Endometrial microvascular endothelial cells (primary cell): Measurements from ENCODE around the gene MUC4. TPM values are rescaled to one million over a fixed set of nuclear protein-coding genes. Genes with fewer than 3 reads are reported as not detected.
"Not testable (repeated sequence)": the region's sequence is repeated elsewhere in the genome, so short reads cannot be mapped to it uniquely, and the experiment has no call there.

Source experiments
- in situ Hi-C: cut with HindIII; loops from 2 replicates; pipeline ENCODE4 v1.10.0; 2017; ENCODE audit warnings: low sequenced_read_pairs, low pct_unique_long_range_greater_than_20kb; ENCODE audit errors: inconsistent ontology term
- total RNA-seq: library from RNA; depleted of rRNA; stranded (reverse); fragments of >200 nt; gene quantifications from one replicate; pipeline ENCODE4 v1.2.3, GENCODE V29; 2015; ENCODE audit errors: inconsistent ontology term

MUC4 gene
- total RNA-seq, 1 donor from 2014 or later = not detected

DNA sequence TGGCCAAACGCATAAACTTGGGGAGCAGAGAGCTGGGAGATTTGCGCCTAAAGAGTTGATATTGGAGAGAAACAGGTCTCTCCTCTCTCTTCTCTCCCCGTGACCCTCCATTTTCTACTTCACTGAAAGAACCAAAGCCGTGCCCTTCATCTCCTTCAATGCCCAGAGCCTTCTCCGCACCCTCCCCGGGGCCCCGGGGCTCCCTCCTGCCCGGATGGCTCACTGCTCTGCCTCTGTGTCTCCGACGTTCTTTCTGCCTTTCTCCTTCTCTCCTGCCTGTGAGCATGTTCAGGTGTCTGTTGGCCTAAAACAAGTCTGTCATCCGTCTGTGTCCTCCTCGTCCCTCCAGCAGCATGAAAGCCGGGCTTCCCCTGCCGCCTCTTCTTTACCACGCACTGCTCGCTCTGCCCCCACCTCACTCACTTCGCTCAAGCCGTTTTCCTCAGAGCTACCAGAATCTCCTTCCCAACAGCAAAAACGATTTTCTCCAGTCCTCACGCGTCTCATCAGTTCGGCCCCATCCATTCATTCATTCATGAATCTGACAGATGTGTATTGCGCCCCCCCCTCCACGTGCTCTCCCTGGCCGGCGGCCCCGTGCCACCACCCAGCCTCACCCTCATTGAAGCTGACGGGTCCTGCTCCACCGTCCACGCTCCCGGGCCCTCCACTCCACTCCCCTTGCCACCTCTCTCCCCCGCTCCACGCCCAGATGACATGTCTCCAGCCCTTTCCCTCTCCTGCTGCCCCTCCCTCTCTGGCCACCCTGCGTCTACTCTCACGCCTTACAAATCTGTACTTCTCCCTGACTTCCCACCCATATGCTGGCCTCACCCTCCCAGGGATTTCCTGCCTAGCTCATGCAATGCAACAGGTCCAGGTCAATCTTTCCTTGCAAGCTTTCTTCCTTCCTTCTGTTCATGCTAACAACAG lies 10.2 kb downstream of the MUC4 start:
- in situ Hi-C loops = no loop called here

DNA sequence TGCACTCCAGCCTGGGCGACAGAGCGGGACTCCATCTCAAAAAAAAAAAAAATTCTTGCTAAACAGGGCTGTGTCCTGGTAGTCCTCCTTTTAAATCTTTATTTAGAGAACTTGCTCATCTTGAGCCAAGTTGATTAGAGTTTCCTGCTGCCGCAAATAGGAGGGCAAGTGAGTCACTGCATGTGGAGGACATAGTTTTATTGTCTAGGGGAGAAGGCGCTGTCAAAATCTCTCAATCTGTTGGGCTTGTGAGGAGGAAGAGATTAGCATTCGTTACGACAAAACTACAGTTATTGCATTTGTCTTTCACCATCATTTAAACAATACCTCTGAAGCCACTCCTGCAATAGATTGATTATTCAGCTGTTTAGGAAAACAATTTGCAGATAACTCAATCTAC lies 11.5 kb downstream of the MUC4 start:
- in situ Hi-C loops = no loop called here

DNA sequence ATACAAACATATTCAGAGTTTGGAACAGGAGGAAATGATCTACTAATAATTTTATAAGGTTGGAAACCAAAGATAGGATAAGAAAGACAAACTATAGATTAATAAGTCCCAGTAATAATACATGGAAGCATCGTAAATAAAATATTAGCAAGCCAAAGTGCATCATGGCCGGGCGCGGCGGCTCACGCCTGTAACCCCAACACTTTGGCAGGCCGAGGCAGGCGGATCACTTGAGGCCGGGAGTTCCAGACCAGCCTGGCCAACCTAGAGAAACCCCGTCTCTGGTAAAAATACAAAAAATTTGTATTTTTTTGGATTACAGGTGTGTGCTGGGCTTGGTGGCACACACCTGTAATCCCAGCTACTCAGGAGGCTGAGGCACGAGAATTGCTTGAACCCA lies 14.9 kb downstream of the MUC4 start:
- in situ Hi-C loops = no loop called here

DNA sequence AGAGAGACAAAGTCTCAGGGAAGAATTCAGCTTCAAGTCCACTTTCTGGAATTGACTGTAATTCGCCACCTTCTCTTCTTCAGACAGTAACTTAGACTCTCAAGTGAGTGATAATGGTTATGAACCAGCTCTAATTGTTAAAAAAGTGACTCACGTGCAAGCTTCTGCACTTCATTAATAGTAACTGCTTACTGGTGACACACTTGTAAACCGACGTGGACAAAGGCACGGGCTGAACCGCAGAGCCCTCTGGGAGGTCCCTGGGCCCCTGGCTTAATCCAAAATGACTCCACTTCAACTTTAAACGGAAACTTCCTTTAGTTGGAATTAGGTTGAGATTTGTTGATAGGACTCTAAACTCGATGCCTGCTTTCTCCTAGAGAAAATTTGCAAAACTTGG lies 17.0 kb downstream of the MUC4 start:
- in situ Hi-C loops = no loop called here

DNA sequence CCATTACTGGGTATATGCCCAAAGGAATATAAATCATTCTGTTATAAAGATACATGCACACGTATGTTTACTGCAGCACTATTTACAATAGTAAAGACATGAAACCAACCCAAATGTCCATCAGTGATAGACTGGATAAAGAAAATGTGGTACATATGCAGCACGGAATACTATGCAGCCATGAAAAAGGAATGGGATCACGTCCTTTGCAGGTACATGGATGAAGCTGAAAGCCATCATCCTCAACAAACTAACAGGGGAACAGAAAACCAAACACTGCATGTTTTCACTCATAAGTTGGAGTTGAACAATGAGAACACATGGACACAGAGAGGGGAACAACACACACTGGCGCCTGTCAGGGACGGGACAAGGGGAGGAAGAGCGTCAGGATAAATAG lies 19.1 kb downstream of the MUC4 start:
- in situ Hi-C loops = not testable (repeated sequence)

DNA sequence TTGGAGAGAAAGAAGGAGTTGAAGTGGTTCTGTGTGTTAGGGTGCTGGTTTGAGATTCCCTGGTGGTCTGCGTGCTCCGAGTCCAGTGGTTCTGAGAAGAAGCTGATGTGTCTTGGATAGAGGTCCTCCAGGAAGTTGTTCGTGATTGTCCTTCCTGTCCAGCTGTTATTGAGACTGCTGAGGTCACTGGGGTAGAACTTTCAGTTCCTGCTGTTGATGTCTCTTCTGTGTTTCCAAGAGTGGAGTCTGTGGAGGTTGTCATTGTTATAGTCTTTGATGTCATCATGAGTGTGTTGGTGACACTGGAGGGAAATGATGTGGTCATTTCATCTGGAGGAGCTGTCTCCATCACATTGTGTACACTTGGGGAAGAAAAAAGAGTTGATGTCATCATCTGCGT lies 20.8 kb downstream of the MUC4 start:
- in situ Hi-C loops = no loop called here

DNA sequence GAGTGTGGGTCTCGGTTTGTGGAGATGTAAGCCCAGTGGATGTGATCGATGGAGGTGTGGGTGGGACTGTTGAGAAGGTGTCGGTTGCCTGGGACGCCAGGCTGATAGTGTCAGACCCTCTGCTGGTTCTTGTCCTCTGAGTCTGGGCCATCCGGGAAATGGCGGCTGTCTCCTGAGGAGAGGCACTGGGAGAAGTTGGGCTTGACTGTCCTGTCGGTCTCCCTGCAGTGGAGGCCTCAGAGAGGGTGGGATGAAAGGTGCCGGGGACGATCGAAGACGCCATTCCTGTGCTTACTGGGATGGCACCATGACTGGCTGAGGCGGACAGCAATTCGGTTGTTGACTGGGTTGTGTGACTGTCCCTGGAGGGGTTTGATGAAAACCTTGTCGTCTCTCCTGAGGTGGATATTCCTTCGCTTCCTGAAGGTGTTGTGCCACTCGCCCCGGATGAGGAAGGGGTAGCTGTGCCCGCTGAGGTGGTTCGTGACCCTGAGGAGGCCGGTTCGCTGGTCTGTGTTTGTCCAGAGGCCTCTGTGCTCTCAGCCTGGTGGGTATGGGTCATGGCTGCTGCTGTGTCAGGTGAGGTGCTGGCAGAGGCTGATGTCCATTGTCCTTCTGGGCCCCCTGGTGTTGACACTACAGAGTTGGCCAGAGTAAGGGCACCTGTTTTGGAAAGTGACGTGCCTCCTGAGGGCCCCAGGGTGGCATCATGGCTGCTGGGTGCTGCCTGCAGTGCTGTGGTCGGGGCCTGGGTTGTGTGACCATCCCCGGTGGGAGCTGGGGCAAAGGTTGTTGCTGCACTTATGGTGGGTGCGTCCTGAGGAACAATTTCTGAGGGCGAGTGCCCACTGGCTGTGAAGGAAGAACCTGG lies 22.8 kb downstream of the MUC4 start:
- in situ Hi-C loops = no loop called here

DNA sequence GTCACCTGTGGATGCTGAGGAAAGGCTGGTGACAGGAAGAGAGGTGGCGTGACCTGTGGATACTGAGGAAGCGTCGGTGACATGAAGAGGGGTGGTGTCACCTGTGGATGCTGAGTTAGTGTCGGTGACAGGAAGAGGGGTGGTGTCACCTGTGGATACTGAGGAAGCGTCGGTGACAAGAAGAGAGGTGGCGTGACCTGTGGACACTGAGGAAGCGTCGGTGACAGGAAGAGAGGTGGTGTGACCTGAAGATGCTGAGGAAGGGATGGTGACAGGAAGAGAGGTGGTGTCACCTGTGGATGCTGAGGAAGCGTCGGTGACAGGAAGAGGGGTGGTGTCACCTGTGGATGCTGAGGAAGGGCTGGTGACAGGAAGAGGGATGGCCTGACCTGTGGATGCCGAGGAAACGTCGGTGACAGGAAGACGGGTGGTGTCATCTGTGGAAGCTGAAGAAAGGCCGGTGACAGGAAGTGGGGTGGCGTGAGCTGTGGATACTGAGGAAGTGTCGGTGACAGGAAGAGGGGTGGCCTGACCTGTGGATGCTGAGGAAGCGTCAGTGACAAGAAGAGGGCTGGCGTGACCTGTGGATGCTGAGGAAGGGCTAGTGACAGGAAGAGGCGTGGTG lies 25.8 kb downstream of the MUC4 start:
- in situ Hi-C loops = not testable (repeated sequence)

DNA sequence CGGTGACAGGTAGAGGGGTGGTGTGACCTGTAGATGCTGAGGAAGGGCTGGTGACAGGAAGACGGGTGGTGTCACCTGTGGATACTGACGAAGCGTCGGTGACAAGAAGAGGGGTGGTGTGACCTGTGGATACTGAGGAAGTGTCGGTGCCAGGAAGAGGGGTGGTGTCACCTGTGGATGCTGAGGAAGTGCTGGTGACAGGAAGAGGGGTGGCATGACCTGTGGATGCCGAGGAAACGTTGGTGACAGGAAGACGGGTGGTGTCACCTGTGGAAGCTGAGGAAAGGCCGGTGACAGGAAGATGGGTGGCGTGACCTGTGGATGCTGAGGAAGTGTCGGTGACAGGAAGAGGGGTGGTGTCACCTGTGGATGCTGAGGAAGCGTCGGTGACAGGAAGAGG lies 27.7 kb downstream of the MUC4 start:
- in situ Hi-C loops = not testable (repeated sequence)

DNA sequence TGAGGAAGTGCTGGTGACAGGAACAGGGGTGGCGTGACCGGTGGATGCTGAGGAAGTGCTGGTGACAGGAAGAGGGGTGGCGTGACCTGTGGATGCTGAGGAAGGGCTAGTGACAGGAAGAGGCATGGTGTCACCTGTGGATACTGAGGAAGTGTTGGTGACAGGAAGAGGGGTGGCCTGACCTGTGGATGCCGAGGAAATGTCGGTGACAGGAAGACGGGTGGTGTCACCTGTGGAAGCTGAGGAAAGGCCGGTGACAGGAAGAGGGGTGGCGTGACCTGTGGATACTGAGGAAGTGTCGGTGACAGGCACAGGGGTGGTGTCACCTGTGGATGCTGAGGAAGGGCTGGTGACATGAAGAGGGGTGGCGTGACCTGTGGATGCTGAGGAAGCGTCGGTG lies 30.5 kb downstream of the MUC4 start:
- in situ Hi-C loops = not testable (repeated sequence)

DNA sequence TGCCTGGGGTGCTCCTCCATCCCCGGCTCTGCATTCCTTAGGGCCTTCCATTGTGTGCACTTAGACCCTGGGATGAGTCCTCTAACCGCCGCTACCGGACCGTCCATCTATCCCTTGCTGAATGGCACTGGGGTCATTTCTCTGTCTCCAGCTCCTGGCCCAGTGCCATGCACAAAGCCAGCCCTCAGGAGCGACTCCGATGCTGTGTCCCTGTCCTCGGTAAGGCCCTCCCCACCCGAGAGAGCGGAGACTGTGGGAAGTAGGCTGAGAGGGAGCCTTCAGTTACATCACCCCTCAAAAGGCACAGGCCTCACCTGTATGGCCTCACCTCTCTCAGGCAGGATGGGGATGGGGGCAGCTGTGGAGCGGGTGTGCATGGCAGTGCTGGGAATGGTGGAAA lies 33.8 kb downstream of the MUC4 start:
- in situ Hi-C loops = no loop called here

DNA sequence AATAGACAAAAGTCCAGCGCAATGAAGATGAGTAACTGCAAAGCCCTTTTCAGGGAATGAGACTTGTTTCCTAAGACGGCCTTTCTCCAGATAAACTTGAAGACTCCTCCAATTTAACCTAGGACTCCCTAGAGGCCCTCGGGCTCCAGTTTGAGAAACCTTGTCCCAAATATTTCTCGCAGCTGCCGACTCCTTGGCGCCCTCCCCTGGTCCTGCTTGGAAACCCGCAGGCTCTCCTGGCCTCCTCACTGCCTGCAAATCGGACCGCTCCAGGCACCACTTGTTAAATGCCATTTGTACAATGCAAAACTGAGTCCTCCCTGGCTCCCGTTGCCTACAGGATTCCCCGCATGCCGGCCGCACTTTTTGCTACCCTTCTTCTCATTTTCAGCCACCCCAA lies 36.8 kb downstream of the MUC4 start:
- in situ Hi-C loops = no loop called here

DNA sequence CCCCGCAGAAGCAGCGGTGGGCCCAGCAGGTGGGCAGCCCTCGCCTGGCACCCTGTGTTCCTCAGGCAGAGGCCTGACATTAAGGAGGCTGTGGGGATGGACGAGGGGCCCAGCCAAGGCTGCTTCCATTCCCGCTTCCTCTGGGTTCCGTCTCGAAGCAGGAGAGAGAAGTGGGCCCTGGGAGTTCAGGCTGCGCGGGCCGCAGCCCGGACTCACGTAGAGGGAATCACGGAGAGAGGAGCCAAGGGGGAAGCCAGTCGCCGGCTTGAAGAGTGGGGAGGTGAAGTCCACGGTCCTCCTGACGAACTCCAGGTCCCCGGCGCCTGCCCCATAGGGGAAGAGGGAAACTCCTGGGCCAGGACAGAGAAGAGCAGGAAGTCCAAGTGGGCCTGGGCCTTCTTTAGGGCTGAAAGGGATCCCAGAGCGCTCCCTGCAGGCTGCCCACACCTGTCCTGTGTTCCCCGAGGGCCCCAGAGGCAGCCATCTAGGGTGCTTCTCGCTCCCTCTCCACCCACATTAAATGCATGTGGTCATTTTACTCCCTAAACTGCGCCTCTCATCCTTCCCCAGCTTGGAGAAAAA lies 37.7 kb downstream of the MUC4 start:
- in situ Hi-C loops = no loop called here

DNA sequence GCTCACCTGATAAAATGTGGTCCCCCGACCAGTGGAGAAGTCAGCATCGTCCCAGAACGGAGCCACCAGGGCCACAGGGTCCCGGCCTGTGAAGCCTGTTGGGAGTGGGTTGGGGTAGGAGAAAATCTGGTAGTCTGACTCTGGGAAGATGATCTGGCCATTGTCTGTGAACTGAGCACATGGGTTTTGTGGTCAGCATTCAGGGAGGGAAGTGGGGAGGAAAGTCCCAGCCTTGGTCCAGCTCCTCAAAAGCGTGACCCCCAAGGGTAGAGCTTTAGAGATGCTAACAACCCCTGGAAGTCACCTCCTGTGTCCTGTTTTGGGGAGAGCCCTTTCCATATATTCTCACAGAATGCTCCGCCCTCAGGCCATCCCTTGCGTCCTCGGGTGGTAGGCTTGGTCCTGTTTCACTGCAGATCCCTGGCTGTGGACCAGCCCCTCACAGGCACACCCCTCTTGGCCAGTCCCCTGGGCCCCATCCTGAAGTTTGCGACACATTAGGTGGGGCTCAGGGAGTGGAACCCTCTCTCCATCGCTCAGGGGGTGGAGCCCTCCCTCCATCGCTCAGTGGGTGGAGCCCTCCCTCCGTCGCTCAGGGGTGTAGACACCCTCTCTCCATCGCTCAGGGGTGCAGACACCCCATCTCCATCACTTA lies 40.0 kb downstream of the MUC4 start:
- in situ Hi-C loops = no loop called here

DNA sequence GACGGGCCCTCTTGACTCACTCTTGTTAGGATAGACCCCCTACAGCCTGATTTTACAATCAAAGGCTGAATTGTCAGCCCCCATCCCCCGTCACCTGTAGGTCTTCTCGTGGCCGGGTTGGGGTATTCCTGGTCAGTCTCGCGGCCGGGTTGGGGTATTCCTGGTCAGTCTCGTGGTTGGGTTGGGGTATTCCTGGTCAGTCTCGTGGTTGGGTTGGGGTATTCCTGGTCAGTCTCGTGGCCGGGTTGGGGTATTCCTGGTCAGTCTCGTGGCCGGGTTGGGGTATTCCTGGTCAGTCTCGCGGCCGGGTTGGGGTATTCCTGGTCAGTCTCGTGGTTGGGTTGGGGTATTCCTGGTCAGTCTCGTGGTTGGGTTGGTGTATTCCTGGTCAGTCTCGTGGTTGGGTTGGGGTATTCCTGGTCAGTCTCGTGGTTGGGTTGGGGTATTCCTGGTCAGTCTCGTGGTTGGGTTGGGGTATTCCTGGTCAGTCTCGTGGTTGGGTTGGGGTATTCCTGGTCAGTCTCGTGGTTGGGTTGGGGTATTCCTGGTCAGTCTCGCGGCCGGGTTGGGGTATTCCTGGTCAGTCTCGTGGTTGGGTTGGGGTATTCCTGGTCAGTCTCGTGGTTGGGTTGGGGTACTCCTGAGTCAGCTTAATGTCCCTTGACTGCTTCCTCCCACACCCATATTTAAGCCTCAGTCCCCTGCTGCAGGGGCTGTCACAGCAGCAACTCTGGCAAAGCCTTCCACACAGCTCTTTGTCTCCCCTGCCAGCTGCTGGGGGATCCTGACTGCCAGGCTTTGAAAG lies 40.7 kb downstream of the MUC4 start:
- in situ Hi-C loops = not testable (repeated sequence)

DNA sequence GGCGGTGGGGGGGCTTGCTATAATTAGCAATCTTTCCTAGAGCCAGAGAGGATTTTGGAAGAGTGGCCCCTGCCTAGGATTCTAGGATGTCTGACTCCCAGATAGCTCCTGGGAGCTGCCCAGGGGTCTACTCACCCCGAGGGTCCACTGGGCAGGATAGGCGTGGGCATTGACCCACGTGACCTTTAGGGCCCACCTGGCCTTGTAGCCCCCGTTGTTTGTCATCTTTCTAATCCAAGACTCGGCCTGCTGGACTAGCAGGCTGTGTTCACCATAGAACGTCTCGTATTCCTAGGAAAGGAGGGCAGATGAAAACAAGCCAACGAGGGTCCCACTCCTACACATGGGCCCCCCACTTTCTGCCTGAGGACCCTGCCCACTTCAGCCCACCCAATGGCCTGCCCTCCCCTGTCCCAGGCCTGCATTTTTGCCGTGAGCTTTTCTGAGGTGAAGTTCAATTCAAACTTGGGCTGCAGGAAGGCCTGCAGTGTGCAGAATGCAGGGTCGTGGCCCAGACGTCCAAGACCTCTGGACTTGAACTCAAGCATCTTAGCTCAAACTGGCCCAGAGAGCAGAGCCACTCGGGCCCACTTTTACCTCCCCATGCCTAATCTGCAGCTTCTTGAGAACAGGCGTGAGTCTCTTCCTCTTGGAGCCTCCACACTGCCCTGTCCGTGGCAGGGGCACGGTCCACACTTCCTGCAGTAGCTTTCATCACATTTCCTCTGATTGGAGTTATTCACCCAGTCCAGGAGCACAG lies 41.5 kb downstream of the MUC4 start:
- in situ Hi-C loops = no loop called here

DNA sequence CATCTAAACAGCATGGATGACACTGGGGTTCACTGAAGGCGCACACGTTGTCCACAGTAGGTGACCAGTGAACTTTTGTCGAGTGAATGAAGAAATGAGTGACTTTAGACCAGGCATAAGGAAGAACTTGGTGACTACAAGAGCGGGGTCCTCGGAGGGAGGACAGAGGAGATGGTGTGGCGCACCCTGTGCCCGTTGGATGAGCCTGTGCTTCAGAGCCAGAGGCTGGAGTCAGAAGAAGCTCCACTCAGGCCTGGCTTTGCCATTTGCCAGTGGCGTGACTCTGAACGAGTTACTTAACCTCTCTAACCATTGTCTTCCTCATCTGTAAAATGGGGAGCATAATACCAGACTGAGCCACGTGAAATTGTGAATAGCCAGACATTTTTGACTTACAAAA lies 42.2 kb downstream of the MUC4 start:
- in situ Hi-C loops = no loop called here
